MM.1S (cell line): ENCODE results near the gene SEMA4F.

Experiments used
- CTCF ChIP-seq: fragments of 300-600 bp; sonication (generic); IDR thresholded peaks from 2 replicates; pipeline ENCODE4 v1.5.1; 2016; ENCODE audit warnings: antibody characterized with exemption, low read length, mixed read lengths
- EZH2 ChIP-seq: fragments of 300-600 bp; sonication (generic); optimal IDR thresholded peaks from 2 replicates; pipeline ENCODE3; 2017; ENCODE audit warnings: low read depth, mild to moderate bottlenecking, antibody characterized with exemption, low read length, mixed read lengths
- EZH2phosphoT487 ChIP-seq: fragments of 300-600 bp; sonication (generic); IDR thresholded peaks from 2 replicates; pipeline ENCODE4 v1.6.1; 2018; ENCODE audit warnings: antibody characterized with exemption, low read length

DNA sequence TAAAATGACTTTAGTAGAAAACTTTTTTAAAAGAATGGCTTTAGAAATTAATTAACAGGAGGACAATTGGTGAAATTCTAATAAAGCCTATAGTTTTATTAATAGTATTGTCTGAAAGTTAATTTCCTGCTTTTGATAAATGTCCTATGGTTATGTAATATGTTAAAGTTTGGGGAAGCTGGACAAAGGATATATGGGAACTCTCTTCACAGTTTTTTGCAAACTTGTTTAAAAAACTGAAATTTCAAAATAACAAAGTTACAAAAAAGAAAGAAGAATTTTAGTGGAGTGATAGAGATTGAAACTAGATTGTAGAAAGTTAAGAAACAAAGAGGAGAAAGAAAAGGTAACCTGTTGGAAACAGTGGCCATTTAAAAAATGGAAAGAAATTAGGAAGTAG, 67.3 kb downstream of the SEMA4F start:
- TF ChIP-seq CTCF (no peak), EZH2phosphoT487 (no peak), EZH2 (no peak)
